Rectal smooth muscle tissue (tissue), 1 donor: ENCODE data around the gene TBC1D25.

Experiments used
- H3K27ac ChIP-seq: one replicate; pipeline ENCODE4 v1.7.0; 2013; ENCODE audit warnings: low read depth, low read length, inconsistent platforms
- H3K27me3 ChIP-seq: one replicate; pipeline ENCODE4 v1.7.0; 2013; ENCODE audit warnings: low read length; ENCODE audit not compliant: control insufficient read depth, insufficient read depth
- H3K36me3 ChIP-seq: one replicate; pipeline ENCODE4 v1.7.0; 2013; ENCODE audit warnings: low read length; ENCODE audit not compliant: control insufficient read depth, insufficient read depth
- H3K4me1 ChIP-seq: one replicate; pipeline ENCODE4 v1.7.0; 2013; ENCODE audit warnings: low read length; ENCODE audit not compliant: control insufficient read depth, insufficient read depth
- H3K4me3 ChIP-seq: one replicate; pipeline ENCODE4 v1.7.0; 2013; ENCODE audit warnings: low read length
- H3K9ac ChIP-seq: one replicate; pipeline ENCODE4 v1.7.0; 2013; ENCODE audit warnings: low read length

The TBC1D25 gene

DNA sequence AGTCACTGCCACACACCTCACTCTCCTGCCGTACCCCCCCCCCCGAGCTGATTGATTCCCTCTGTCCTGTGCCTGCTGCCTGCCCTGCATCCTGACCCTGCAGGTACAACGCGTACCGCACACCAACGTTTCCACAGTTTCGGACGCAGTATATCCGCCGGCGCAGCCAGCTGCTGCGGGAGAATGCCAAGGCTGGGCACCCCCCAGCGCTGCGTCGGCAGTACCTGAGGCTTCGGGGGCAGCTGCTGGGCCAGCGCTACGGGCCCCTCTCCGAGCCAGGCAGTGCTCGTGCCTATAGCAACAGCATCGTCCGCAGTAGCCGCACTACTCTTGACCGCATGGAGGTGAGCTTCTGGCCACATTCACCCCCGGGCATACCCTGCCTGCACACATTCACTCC, 59.1 kb downstream of the TBC1D25 start:
- no peaks in the 10 kb centered on the region for H3K4me1 ChIP-seq
- H3K27ac ChIP-seq, result no peak overlapping the region
- H3K9ac ChIP-seq, result no peak overlapping the region
- H3K27me3 ChIP-seq, result no peaks in the 10 kb centered on the region
- peaks cover 12% of the 10 kb centered on the region for H3K36me3 ChIP-seq
- H3K4me3 ChIP-seq, result peak overlapping the region; percentile 86

DNA sequence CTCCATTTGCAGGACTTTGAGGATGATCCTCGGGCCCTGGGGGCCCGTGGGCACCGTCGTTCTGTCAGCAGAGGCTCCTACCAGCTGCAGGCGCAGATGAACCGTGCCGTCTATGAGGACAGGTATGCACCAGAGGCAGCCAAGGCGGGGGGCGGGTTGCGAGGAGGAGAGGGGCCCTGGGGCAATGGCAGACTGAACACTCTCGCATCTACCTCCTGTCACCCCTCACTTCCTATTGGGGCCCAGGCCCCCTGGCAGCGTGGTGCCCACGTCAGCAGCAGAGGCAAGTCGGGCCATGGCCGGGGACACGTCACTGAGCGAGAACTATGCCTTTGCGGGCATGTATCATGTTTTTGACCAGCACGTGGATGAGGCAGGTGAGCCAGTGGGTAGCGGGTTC, 59.8 kb downstream of the TBC1D25 start:
- Histone ChIP-seq H3K27ac (no peak overlapping the region), H3K4me3 (no peak overlapping the region), H3K4me1 (no peaks in the 10 kb centered on the region), H3K9ac (no peak overlapping the region), H3K36me3 (peaks cover 12% of the 10 kb centered on the region), H3K27me3 (no peaks in the 10 kb centered on the region)

GRCh38 chrX:48600226-48600625, 60.7 kb downstream of the TBC1D25 start:
- no peak overlapping the region for H3K4me3 ChIP-seq
- H3K36me3 ChIP-seq, result peaks cover 12% of the 10 kb centered on the region
- no peak overlapping the region for H3K9ac ChIP-seq
- no peaks in the 10 kb centered on the region for H3K4me1 ChIP-seq
- H3K27me3 ChIP-seq, result no peaks in the 10 kb centered on the region
- H3K27ac ChIP-seq, result no peak overlapping the region

GRCh38 chrX:48601741-48602394, 62.4 kb downstream of the TBC1D25 start:
- H3K27me3 ChIP-seq, result no peaks in the 10 kb centered on the region
- H3K4me1 ChIP-seq, result no peaks in the 10 kb centered on the region
- H3K27ac ChIP-seq, result no peak overlapping the region
- H3K4me3 ChIP-seq, result no peak overlapping the region
- peaks cover 12% of the 10 kb centered on the region for H3K36me3 ChIP-seq
- H3K9ac ChIP-seq, result no peak overlapping the region

GRCh38 chrX:48604701-48605100, 65.2 kb downstream of the TBC1D25 start:
- H3K36me3 ChIP-seq, result peaks cover 12% of the 10 kb centered on the region
- no peaks in the 10 kb centered on the region for H3K27me3 ChIP-seq
- no peak overlapping the region for H3K27ac ChIP-seq
- no peaks in the 10 kb centered on the region for H3K4me1 ChIP-seq
- H3K9ac ChIP-seq, result no peak overlapping the region
- no peak overlapping the region for H3K4me3 ChIP-seq

GRCh38 chrX:48606091-48606490, 66.6 kb downstream of the TBC1D25 start:
- H3K4me3 ChIP-seq, result no peak overlapping the region
- H3K36me3 ChIP-seq, result peaks cover 7% of the 10 kb centered on the region
- no peaks in the 10 kb centered on the region for H3K27me3 ChIP-seq
- no peaks in the 10 kb centered on the region for H3K4me1 ChIP-seq
- H3K9ac ChIP-seq, result no peak overlapping the region
- no peak overlapping the region for H3K27ac ChIP-seq

- Histone ChIP-seq H3K27me3 (peaks cover 3% of the 10 kb centered on the region), H3K4me1 (no peaks in the 10 kb centered on the region), H3K36me3 (no peaks in the 10 kb centered on the region), H3K27ac (no peak overlapping the region), H3K4me3 (no peak overlapping the region), H3K9ac (no peak overlapping the region)
Measured at GRCh38 chrX:48611703-48612102, 72.2 kb downstream of the TBC1D25 start.
